Heart left ventricle (tissue), 13 donors: ENCODE results near the gene CBY1.

Experiments
- POLR2A ChIP-seq, 2 donors: fragments of 450-650 bp; IDR thresholded peaks; one replicate each; pipeline ENCODE4 v1.6.1; 2017; ENCODE audit warnings: antibody characterized with exemption in 2 of 2, mild to moderate bottlenecking in 2 of 2, moderate library complexity in 2 of 2
- TF ChIP-seq, protein P1 (sequence below), 12 donors: fragments of 200-600 bp; sonication (generic) in 4 of 12; IDR thresholded peaks; one replicate each; pipeline versions ENCODE4 v1.5.0 to v1.8.0; 2018 to 2022; ENCODE audit warnings: antibody characterized with exemption in 12 of 12, mild to moderate bottlenecking in 5 of 12
- donor health status: ischemic (EF 13 %, LVEDD 7.1; RV severe dilation, severe dysfunction).
- donor health status: DM: no; HTN: yes; CAD: no.
- donor health status: DM: no; HTN: no; CAD: no.
- donor health status: ischemic (EF 25% LVEDD 6.9; RV normal size, moderate dysfunction).
- donor health status: ischemic (EF 25% LVEDD 5.7; RV mildly dilated, moderate dysfunction).
- donor health status: ischemic (EF 35%, LVEDD 5.7; RV mildly dilated, moderate dysfunction).
- donor health status: nonischemic (EF 11% LVEDD 7.7; RV severe dilation, severe dysfunction).
- donor health status: DM: yes; HTN: yes; CAD: no.
- donor health status: PGD.
- donor health status: ischemic (EF 29% LVEDD 5.4; RV normal size, mild dysfunction).
- donor health status: nonischemic (EF 23%, LVEDD 6.1; RV moderate dilation, normal function).

DNA sequence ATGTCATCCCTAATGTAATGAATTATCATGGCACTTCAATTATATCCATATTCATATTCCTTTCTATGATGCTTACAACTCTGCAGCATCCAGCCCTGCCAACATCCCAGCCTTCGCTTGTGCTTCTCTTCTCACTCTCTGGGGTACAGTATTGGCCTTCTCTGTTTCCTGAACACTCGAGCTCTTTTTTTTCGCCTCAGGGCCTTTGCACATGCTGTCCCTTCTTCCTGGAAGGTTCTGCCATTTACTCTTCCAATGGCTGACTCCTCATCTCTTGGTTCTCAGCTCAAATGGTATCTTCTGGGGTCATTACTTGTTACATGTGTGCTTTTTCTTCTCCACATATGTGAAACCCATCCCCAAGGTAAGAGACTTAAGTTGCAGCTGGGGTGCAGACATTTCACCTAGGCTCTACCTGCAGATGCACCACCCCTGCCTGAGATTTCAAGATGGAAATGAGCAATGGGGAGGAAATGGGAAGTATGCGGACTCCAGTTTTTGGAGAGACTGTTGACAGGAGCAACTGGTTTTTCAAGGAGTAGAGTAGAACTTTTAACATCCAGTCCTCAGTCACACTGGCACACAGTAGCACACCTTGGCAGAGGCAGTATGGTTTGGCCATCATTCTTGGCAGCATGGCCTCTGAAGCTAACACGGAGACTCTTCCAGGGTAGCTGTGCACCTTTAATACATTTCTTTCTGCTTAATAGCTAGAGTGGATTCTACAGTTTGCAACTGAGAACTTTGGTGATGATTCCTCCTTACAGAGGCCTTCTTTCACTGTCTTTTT, 44.0 kb upstream of the CBY1 start:
- TF ChIP-seq, protein P1, sequence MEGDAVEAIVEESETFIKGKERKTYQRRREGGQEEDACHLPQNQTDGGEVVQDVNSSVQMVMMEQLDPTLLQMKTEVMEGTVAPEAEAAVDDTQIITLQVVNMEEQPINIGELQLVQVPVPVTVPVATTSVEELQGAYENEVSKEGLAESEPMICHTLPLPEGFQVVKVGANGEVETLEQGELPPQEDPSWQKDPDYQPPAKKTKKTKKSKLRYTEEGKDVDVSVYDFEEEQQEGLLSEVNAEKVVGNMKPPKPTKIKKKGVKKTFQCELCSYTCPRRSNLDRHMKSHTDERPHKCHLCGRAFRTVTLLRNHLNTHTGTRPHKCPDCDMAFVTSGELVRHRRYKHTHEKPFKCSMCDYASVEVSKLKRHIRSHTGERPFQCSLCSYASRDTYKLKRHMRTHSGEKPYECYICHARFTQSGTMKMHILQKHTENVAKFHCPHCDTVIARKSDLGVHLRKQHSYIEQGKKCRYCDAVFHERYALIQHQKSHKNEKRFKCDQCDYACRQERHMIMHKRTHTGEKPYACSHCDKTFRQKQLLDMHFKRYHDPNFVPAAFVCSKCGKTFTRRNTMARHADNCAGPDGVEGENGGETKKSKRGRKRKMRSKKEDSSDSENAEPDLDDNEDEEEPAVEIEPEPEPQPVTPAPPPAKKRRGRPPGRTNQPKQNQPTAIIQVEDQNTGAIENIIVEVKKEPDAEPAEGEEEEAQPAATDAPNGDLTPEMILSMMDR (IDR thresholded peaks at IDR 0.05) = no peak
- TF ChIP-seq POLR2A (IDR thresholded peaks at IDR 0.05) = no peak
